Measurements from ENCODE around the gene CATSPERB.

GRCh38 chr14:91748049-91748448 is 16.2 kb upstream of the CATSPERB start:
- TF ChIP-seq, protein P1, sequence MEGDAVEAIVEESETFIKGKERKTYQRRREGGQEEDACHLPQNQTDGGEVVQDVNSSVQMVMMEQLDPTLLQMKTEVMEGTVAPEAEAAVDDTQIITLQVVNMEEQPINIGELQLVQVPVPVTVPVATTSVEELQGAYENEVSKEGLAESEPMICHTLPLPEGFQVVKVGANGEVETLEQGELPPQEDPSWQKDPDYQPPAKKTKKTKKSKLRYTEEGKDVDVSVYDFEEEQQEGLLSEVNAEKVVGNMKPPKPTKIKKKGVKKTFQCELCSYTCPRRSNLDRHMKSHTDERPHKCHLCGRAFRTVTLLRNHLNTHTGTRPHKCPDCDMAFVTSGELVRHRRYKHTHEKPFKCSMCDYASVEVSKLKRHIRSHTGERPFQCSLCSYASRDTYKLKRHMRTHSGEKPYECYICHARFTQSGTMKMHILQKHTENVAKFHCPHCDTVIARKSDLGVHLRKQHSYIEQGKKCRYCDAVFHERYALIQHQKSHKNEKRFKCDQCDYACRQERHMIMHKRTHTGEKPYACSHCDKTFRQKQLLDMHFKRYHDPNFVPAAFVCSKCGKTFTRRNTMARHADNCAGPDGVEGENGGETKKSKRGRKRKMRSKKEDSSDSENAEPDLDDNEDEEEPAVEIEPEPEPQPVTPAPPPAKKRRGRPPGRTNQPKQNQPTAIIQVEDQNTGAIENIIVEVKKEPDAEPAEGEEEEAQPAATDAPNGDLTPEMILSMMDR (IDR thresholded peaks at IDR 0.05; ENCODE audit: borderline replicate concordance, extremely low read depth, low read length, poor library complexity, severe bottlenecking), result no peak
- no peak for TF ChIP-seq EZH2 (IDR thresholded peaks at IDR 0.05; ENCODE audit: borderline replicate concordance, low read depth, low read length, severe bottlenecking)
